A549 (cell line): Measurements from ENCODE around the gene ALDH7A1.

Experiments used
- CTCF ChIP-seq: fragments of >200 bp; sonication (Bioruptor Twin); formaldehyde crosslinking; IDR thresholded peaks from 3 replicates; pipeline ENCODE4 v1.5.1; 2016
- EHMT2 ChIP-seq: fragments of 200-600 bp; sonication (generic); IDR thresholded peaks from 2 replicates; pipeline ENCODE4 v1.6.1; 2016; ENCODE audit warnings: antibody characterized with exemption, low read depth, mild to moderate bottlenecking, moderate library complexity
- EP300 ChIP-seq, 2 experiments: fragments of >200 bp; sonication (Bioruptor Twin); formaldehyde crosslinking; IDR thresholded peaks; 2 replicates in 1 of 2; 3 replicates in 1 of 2; pipeline ENCODE4 v1.6.1; 2016 to 2017
- HDAC2 ChIP-seq: fragments of 200-600 bp; sonication (generic); IDR thresholded peaks from 2 replicates; pipeline ENCODE4 v1.6.1; 2016
- POLR2A ChIP-seq: IDR thresholded peaks from 2 replicates; pipeline ENCODE4 v1.6.1; 2012; ENCODE audit warnings: mild to moderate bottlenecking, low read length
- REST ChIP-seq: fragments of 200-600 bp; sonication (generic); IDR thresholded peaks from 2 replicates; pipeline ENCODE4 v1.6.1; 2016; ENCODE audit warnings: antibody characterized with exemption, mild to moderate bottlenecking, moderate library complexity
- ZC3H11A ChIP-seq: fragments of 450-650 bp; IDR thresholded peaks from 2 replicates; pipeline ENCODE4 v1.6.1; 2014; ENCODE audit warnings: antibody characterized with exemption, mild to moderate bottlenecking

- TF ChIP-seq CTCF (no peak; the same call in 2 of the 3 replicates), EP300 (IDR thresholded peaks at IDR 0.05) (no peak), POLR2A (no peak), ZC3H11A (no peak), HDAC2 (no peak), REST (no peak), EHMT2 (no peak)
Measured at GRCh38 chr5:126595486-126596083, 566 bp upstream of the ALDH7A1 start.
